Measurements from ENCODE around the gene RTN4RL2.

Gene RTN4RL2

GRCh38 chr11:57460022-57460757 is at the start of gene RTN4RL2:
Gene RTN4RL2 (plus strand): TSS chr11:57460528. CDS start chr11:57460866, 338 bp downstream.
- no peak for DNase-seq

DNA sequence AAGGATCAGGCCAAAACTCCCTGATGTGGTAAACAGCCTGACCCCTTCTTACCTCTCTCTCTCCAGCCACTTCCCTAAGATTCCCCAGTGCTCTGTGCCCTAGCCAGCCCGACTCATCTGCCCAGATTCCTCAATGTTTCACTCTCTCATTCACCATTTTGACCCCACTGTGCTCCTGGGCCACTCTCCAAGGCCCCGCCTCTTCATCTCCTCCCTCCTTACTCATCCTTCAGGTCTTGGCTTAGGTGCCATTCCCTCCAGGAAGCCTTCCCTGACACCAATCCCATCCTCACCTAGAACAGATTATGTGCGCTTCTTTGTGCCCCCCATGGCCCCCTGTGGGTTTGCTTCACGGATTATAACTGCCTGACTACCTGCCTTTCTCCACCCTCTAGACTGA is 46.6 kb upstream of the RTN4RL2 start:
- DNase-seq: no peak

- DNase-seq: no peak
Observed at GRCh38 chr11:57414612-57415212, 45.6 kb upstream of the RTN4RL2 start.

DNA sequence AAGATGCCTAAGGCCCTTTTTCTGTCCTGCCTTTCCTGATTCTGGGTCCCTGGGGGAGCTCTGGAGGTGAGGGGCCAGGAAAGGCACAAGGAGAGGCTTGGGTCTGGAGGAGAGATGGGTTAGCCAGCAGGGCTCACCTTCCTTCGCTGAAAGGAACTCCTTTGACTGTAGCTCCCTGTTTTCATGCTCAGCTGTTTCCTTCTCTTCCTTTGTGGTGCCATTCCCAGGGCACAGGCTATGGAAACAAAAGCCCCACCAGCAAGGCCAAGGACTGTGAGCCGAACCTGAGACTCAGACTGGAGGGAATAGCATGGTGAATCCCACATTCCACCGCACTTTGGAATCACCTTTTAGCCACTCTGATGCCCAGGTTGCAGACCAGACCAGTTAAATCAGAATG is 43.9 kb upstream of the RTN4RL2 start:
- no peak for DNase-seq

DNA sequence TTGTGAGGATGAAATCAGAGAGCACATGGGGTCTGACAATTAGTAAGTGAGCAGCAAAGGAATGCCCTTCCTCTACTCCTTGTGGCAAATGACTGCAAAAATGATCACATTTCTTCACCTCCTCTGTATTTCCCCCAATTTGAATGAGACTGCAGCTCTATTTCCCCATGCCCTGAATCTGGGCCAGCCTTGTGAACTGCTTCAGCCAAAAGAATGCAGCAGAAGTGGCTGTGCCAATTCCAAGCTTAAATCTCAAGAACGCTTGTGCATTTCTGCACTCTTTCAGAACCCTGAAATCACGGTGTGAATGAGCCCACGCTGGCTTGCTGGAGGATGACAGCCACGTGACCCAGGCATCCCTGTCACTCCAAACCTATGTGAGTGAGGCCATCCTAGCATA is 43.3 kb upstream of the RTN4RL2 start:
- DNase-seq: no peak

GRCh38 chr11:57418131-57418530 is 42.2 kb upstream of the RTN4RL2 start:
- DNase-seq: no peak

GRCh38 chr11:57419146-57419545 is 41.2 kb upstream of the RTN4RL2 start:
- no peak for DNase-seq

DNA sequence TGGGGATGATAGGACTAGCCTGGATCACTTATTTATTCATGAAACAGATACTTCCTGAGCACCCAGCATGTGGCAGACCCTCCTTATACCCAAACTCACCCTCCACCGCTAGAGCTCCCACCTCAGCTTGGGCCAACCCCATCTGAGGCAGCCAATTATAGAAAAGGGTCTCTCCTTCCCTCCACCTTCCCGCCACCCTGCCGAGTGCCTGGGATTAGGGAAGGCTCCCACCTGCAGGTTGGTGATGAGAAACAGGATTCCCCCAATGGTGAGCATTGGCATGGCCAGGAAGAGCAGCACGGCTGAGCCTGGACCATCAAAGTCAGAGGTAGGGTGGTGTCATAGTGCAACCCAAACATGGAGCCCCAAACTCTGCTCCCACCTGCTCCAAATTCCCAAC is 39.3 kb upstream of the RTN4RL2 start:
- no peak for DNase-seq

- DNase-seq: no peak
Observed at GRCh38 chr11:57421805-57422204, 38.5 kb upstream of the RTN4RL2 start.

DNA sequence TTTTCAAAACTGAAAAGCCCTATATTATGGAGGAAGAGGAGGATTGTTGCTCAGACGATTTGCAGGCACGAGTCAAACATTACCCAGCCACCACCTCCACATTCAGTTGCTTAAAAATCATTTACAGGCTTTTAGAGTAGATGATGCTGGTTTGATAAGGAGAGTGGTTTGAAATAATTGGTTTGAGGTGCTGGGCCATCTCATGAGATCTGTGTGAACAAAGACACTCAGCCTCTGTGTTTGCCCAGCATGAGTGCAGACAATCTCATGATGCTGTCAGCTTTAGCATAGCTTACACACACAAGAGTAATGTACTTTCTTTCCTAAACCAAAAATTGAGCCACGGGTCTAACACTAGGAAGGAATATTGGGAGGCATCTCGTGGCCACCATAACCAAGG is 37.7 kb upstream of the RTN4RL2 start:
- DNase-seq: no peak

GRCh38 chr11:57424137-57424791 is 36.1 kb upstream of the RTN4RL2 start:
- no peak for DNase-seq

- peak; percentile 89 for DNase-seq
Observed at GRCh38 chr11:57424792-57425564, 35.4 kb upstream of the RTN4RL2 start.

GRCh38 chr11:57425565-57426438 is 34.5 kb upstream of the RTN4RL2 start:
- DNase-seq: no peak

DNA sequence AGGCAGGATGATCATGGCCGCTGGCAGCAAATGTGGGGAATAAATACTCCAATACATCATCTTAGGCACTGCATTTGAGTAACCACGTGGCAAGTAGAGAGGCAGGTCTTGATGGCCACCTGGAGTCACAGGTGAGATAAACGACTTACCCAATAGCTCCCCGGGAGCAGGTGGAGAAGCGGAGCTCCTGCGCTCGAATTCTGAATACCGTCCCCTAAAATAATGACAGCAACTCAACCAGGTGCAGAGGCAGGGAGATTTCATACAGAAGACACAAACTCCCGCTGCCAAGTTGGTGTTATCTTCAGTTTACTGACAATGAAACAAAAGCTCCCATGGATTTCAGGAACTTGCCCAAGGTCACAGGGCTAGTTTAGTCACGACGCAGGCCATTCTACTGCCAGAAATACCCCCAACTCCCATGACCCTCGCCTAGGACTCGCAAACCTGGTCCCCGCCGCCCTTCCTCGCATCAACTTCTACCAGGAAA is 33.8 kb upstream of the RTN4RL2 start:
- no peak for DNase-seq

GRCh38 chr11:57426929-57427726 is 33.2 kb upstream of the RTN4RL2 start, which contains the start of gene SLC43A3:
Gene SLC43A3 (minus strand): TSS chr11:57427121. CDS start chr11:57426172, 949 bp downstream.
- peak; percentile 87 for DNase-seq

- DNase-seq: no peak
Observed at GRCh38 chr11:57427727-57428082, 32.6 kb upstream of the RTN4RL2 start.

DNA sequence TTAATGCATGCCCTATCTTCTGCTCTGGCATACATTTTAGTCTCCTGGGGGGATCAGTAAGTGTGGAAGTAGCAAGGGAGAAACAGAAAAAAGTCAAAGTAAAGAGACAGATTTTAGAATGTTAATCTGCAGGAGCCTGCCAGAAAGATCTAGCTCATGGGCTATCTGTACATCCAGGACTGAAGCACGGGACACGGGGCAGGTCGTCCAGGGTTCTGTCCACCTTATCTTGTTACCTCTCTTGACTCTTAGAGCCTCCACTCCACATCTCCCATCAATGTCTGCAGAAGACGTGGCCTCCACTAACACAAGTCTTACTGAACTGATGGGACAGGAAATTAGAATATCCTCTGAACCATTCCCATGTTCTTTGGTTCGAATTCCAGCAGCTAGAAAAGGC is 31.7 kb upstream of the RTN4RL2 start:
- no peak for DNase-seq

GRCh38 chr11:57429946-57430345 is 30.4 kb upstream of the RTN4RL2 start:
- DNase-seq: no peak

DNA sequence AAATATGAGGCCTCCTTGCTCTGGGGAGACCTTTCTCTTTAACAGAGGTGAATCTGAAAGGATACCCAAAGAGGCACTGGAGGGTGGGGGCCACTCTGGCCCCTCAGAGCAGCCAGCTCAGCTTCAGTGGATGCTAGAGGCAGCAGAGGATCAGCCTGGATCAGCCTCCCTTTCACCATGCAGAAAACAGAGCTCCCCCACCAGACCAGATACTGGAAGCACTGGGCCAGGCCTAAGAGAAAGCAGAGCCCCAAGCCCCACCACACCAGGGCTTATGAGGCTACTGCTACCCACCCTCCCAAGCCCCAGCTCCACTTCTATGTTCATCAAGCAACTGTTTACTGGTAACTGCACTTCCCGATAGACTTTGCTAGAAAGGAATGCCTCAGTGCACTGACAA is 29.4 kb upstream of the RTN4RL2 start:
- DNase-seq: peak; percentile 25

GRCh38 chr11:57432149-57432561 is 28.2 kb upstream of the RTN4RL2 start:
- DNase-seq: no peak

GRCh38 chr11:57432714-57433163 is 27.6 kb upstream of the RTN4RL2 start:
- peak; percentile 87 for DNase-seq

Measured in KG1 (cell line).